ENCODE measurements around the gene CDH13. TPM values are rescaled to one million over a fixed set of nuclear protein-coding genes. Genes with fewer than 3 reads are reported as not detected.

CDH13 gene
- total RNA-seq, 1 donor from 2014 or later = 14.3 TPM

DNA sequence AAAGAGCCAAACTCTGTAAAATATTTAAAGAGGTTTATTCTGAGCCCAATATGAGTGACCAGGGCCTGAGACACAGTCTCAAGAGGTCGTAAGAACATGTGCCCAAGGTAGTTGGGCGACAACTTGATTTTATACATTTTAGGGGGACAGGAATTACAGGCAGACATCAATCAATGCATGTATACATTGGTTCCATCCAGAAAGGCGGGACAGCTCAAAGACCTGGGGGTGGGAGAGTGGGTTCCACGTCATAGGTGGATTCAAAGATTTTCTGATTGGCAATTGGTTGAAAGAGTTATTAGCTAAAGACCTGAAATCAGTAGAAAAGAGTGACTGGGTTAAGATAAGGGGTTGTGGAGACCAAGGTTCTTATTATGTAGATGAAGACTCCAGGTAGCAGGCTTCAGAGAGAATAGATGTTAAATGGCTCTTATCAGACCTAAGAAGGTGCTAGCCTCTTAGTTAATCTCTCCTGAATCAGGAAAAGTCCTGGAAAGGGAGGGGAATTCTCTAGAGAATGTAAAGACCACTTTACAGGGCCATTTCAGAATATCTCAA lies 1213.4 kb downstream of the CDH13 start:
- peaks cover 7% of the 10 kb centered on the region for H3K4me1 ChIP-seq
- H3K9me3 ChIP-seq = no peaks in the 10 kb centered on the region
- no peaks in the 10 kb centered on the region for H3K27me3 ChIP-seq (ENCODE audit: low read depth)
- H3K4me3 ChIP-seq = no peak overlapping the region
- DNase-seq (no peak), ATAC-seq (no peak)
- no peak overlapping the region for H3K27ac ChIP-seq
- intact Hi-C loops (cut with DNase I) = no loop called here
- TF ChIP-seq, protein P1, sequence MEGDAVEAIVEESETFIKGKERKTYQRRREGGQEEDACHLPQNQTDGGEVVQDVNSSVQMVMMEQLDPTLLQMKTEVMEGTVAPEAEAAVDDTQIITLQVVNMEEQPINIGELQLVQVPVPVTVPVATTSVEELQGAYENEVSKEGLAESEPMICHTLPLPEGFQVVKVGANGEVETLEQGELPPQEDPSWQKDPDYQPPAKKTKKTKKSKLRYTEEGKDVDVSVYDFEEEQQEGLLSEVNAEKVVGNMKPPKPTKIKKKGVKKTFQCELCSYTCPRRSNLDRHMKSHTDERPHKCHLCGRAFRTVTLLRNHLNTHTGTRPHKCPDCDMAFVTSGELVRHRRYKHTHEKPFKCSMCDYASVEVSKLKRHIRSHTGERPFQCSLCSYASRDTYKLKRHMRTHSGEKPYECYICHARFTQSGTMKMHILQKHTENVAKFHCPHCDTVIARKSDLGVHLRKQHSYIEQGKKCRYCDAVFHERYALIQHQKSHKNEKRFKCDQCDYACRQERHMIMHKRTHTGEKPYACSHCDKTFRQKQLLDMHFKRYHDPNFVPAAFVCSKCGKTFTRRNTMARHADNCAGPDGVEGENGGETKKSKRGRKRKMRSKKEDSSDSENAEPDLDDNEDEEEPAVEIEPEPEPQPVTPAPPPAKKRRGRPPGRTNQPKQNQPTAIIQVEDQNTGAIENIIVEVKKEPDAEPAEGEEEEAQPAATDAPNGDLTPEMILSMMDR (IDR thresholded peaks at IDR 0.05) = no peak
- no peaks in the 10 kb centered on the region for H3K36me3 ChIP-seq

DNA sequence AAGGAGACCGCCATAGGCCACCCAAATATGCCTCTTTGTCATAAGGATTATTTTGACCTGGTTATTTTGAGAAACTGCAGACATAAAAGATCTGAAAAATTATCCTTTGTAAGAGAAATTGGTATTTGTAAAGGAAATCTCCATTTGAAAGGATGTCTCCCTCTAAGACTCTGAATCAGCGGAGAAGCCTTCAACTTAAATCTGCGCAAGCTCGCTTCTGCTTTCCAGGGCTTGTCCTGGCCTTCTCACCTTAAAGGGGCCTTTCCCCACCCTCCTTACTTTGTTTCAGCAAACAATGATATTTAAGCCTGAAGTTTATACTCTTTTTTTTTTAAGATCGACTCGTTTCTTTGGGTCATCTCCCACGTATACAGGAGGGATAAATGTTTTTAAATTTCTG lies 1215.5 kb downstream of the CDH13 start:
- peaks cover 4% of the 10 kb centered on the region for H3K4me1 ChIP-seq
- TF ChIP-seq, protein P1 (IDR thresholded peaks at IDR 0.05) = no peak
- H3K9me3 ChIP-seq = no peaks in the 10 kb centered on the region
- no peak overlapping the region for H3K27ac ChIP-seq
- intact Hi-C loops (cut with DNase I) = no loop called here
- H3K27me3 ChIP-seq (ENCODE audit: low read depth) = no peaks in the 10 kb centered on the region
- no peak overlapping the region for H3K4me3 ChIP-seq
- DNase-seq (no peak), ATAC-seq (no peak)
- H3K36me3 ChIP-seq = no peaks in the 10 kb centered on the region

DNA sequence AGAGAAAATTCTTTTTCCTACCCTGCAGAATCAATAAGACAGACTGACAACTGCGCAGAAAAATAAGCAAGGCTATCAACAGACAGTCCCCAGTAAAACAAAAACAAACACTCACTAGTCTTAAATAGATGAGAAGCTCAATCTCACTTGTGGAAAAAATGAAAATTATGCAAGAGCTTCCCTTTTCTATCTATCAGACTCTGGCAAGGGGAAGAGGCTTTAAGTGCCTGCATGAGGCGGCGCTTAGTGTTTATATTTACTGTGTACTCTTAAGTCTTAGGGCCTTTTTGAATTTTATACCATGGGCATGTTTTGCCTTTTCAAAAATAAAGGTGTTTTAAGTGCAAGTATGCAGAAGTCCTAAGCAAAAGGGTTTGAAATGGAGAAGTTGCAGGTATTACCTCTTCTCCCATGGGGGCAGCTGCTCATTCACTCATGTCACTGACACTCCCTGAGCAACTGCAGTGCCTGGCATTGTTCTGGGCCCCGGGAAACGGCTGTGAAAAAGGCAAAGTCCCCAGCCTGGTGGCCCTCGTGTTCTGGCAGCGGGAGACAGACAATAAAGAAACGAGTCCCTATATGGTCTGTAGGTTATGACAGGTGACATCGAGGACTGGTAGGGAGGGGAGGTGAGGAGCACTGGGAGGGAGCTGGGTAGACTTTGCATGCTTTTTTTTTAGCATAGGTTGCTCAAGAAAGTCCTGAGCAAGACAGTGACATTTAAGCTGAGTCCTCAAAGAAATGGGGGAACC lies 1216.2 kb downstream of the CDH13 start:
- Histone ChIP-seq H3K36me3 (no peaks in the 10 kb centered on the region), H3K9me3 (no peaks in the 10 kb centered on the region), H3K4me3 (no peak overlapping the region), H3K4me1 (peaks cover 10% of the 10 kb centered on the region), H3K27ac (no peak overlapping the region), H3K27me3 (ENCODE audit: low read depth) (no peaks in the 10 kb centered on the region)
- intact Hi-C loops (cut with DNase I) = no loop called here
- DNase-seq = no peak
- TF ChIP-seq, protein P1 (IDR thresholded peaks at IDR 0.05) = no peak
- ATAC-seq = peak; percentile 48 to 59

DNA sequence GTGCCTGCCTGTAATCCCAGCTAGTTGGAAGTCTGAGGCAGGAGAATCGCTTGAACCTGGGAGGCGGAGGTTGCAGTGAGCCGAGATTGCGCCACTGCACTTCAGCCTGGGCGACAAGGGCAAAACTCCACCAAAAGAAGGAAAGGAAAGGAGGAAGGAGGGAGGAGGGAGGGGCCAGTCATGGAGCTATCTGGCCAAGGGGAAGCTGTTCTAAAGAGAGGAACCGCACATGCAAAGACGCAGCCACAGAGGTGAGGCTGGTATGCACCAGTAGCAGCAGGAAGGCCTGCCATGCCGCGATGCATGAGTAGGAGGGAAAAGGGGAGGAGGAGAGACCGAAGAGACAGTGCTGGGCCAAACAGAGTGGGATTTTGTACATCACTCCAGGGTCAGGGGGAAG lies 1216.9 kb downstream of the CDH13 start:
- intact Hi-C loops (cut with DNase I) = no loop called here
- peak; percentile 49 to 59 for ATAC-seq

DNA sequence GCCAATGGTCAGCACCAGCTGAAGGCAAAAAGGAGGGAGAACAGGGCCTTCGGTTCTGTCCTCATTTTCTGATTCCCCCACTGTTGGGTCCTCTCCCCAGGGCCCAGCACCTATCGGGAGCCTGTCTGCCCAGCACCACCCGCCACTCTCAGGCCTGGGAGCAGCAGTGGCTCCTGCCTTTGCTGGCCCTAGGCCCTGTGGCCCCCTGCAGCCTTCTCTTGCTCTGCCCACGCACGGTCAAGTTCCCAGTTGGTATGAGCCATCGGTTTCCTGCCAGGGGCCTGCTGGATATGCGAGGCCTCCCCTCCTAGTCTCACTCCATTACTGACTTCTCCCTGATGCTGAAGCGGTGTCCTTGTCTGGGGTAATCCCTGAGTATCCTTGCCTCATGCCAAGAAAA lies 1218.5 kb downstream of the CDH13 start:
- TF ChIP-seq, protein P1 (IDR thresholded peaks at IDR 0.05) = no peak
- ATAC-seq = no peak
- no peak for DNase-seq
- Histone ChIP-seq H3K36me3 (no peaks in the 10 kb centered on the region), H3K27ac (no peak overlapping the region), H3K9me3 (no peaks in the 10 kb centered on the region), H3K27me3 (ENCODE audit: low read depth) (no peaks in the 10 kb centered on the region), H3K4me3 (no peak overlapping the region), H3K4me1 (peaks cover 10% of the 10 kb centered on the region)
- intact Hi-C loops (cut with DNase I) = no loop called here

More for the DNA sequence above, 1216.9 kb downstream of the CDH13 start:
- DNase-seq = no peak
- H3K4me1 ChIP-seq = peaks cover 10% of the 10 kb centered on the region
- H3K27me3 ChIP-seq (ENCODE audit: low read depth) = no peaks in the 10 kb centered on the region
- no peaks in the 10 kb centered on the region for H3K9me3 ChIP-seq
- TF ChIP-seq, protein P1 (IDR thresholded peaks at IDR 0.05) = no peak
- H3K36me3 ChIP-seq = no peaks in the 10 kb centered on the region
- H3K27ac ChIP-seq = no peak overlapping the region
- H3K4me3 ChIP-seq = no peak overlapping the region
